PC-3 (cell line): ENCODE results near the gene RWDD3.

Experiments used
- EZH2 ChIP-seq: fragments of 300-600 bp; sonication (generic); IDR thresholded peaks from one replicate; pipeline ENCODE4 v1.6.1; 2017; ENCODE audit warnings: antibody characterized with exemption, mild to moderate bottlenecking, low read length; ENCODE audit not compliant: unreplicated experiment
- EZH2phosphoT487 ChIP-seq: fragments of 300-600 bp; sonication (generic); IDR thresholded peaks from 2 replicates; pipeline ENCODE4 v1.6.1; 2018; ENCODE audit warnings: mild to moderate bottlenecking, antibody characterized with exemption, low read length, borderline replicate concordance
- TF ChIP-seq, protein P1 (sequence below): fragments of 300-600 bp; sonication (generic); conservative IDR thresholded peaks from 2 replicates; pipeline ENCODE4 v1.5.1; 2017; ENCODE audit warnings: antibody characterized with exemption, low read depth, mild to moderate bottlenecking, low read length

GRCh38 chr1:95208876-95209275 lies 25.1 kb upstream of the RWDD3 start:
- TF ChIP-seq, protein P1, sequence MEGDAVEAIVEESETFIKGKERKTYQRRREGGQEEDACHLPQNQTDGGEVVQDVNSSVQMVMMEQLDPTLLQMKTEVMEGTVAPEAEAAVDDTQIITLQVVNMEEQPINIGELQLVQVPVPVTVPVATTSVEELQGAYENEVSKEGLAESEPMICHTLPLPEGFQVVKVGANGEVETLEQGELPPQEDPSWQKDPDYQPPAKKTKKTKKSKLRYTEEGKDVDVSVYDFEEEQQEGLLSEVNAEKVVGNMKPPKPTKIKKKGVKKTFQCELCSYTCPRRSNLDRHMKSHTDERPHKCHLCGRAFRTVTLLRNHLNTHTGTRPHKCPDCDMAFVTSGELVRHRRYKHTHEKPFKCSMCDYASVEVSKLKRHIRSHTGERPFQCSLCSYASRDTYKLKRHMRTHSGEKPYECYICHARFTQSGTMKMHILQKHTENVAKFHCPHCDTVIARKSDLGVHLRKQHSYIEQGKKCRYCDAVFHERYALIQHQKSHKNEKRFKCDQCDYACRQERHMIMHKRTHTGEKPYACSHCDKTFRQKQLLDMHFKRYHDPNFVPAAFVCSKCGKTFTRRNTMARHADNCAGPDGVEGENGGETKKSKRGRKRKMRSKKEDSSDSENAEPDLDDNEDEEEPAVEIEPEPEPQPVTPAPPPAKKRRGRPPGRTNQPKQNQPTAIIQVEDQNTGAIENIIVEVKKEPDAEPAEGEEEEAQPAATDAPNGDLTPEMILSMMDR, result no peak
- no peak for TF ChIP-seq EZH2phosphoT487
- no peak for TF ChIP-seq EZH2
